NCI-H187 (cell line): Measurements from ENCODE around the gene THPO.

Experiments used
- DNase-seq, 2 experiments: peaks; one replicate each; lab custom pipeline; 2025; lab: John Stamatoyannopoulos, UW

The THPO gene

DNA sequence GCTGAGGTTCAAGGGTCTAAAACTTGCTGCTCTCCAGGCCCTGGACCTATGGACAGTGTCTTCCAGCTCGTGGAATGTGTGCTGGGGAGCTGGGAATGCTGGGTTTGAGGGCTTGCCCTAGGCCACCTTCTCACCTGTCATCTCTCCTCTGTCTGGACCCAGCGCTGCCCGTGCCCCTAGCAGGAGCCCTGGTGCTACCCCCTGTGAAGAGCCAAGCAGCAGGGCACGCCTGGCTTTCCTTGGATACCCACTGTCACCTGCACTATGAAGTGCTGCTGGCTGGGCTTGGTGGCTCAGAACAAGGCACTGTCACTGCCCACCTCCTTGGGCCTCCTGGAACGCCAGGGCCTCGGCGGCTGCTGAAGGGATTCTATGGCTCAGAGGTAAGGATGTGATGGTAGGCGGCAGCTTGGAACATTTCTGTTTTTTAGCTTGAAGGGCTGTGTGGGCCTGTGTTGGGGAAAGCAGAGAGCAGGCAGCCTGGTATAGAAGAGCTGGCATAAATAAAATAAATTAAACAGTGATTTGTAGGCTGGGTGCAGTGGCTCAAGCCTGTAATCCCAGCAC, 6.9 kb upstream of the THPO start:
- DNase-seq, result no peak

DNA sequence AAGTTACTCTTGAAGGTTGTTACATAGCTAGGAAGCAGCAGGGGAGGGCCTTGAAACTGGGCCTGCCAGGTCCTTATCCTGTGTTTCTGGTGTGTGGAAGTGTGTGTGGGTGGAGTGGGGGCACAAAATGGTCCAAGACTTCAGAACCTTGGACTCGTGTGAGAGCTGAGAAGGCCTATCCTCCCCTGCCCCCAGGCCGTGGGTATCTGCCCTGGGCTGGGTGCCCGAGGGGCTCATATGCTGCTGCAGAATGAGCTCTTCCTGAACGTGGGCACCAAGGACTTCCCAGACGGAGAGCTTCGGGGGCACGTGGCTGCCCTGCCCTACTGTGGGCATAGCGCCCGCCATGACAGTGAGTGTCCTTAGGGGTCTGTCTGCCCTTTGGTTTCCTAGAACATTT, 6.3 kb upstream of the THPO start:
- DNase-seq, result no peak

- no peak for DNase-seq
These were observed 5.2 kb upstream of the THPO start for GRCh38 chr3:184383033-184383740.

GRCh38 chr3:184382326-184383032, 4.5 kb upstream of the THPO start:
- DNase-seq, result no peak

GRCh38 chr3:184381261-184382224, 3.5 kb upstream of the THPO start:
- DNase-seq, result no peak

- no peak for DNase-seq
These were observed 2.7 kb upstream of the THPO start for GRCh38 chr3:184380627-184381260.

DNA sequence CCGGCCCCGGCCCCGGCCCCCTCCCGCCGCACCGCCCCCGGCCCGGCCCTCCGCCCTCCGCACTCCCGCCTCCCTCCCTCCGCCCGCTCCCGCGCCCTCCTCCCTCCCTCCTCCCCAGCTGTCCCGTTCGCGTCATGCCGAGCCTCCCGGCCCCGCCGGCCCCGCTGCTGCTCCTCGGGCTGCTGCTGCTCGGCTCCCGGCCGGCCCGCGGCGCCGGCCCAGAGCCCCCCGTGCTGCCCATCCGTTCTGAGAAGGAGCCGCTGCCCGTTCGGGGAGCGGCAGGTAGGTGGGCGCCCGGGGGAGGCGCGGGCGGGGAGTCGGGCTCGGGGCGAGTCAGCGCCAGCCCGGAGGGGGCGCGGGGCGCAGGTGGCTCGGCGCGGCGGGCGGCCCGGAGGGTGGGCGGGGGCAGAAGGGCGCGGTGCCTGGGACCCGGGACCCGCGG, 2.2 kb upstream of the THPO start:
- no peak for DNase-seq

- DNase-seq, result no peak
These were observed 1.6 kb upstream of the THPO start, which contains the start of gene CHRD for GRCh38 chr3:184379358-184380184. CHRD (plus strand) TSS chr3:184380054; CDS start chr3:184380319, 265 bp downstream.

DNA sequence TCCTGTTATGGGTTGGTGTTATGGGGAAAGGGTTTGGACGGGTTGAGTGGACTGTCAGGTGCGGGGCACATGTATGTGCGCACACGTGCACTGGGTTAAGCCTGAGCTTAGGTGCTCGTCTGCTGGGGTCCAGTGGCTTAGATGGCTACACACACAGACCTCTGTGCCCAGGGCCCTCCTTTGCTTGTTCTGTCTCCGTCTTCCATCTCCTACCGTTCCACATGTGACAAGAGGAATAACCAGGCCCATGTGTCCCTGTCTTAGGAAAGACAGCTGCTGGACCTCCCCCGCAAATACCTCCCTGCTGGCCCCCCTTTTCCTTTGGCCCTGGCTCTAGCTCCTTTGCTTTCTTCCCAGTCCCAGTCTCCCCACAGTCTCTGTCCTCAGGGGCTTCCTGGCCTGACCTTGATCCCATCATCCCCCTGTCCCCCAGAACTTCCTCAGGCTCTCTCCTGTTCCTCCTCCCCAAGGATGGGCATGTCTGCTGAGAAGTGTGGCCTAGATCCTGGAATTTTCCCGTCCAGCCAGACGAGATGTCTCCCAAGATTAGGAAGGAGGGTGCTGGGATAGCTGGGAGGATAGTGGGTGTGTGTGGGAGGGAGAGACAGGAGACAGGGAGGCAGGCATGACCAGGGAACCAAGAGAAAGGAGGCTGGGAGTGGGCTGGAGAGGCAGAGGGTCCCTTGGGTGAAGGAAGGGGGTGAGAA, 797 bp upstream of the THPO start:
- DNase-seq, result no peak

- DNase-seq, result no peak
These were observed 633 bp downstream of the THPO start for GRCh38 chr3:184377374-184377773.

- DNase-seq, result no peak
These were observed 2.1 kb downstream of the THPO start for GRCh38 chr3:184375747-184376461.

DNA sequence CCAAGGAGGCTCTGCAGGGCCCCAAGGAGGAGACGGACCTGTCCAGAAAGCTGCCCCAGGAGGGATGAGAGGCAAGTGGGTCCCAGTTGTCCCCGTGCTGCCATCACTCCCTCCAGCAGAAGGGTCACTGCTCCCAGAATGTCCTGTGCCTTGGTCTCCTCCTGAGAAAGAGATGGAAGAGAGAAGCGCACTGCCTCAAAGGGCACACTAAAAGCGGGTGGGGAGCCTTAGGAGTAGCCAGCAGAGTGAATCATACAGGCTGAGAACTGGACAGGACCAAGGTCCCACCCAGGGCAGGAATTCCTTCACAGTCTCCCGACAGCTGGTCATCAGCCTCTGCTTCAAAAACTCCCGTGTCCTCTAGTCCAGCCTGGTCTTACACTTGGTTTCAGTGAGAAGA, 4.6 kb downstream of the THPO start:
- no peak for DNase-seq

DNA sequence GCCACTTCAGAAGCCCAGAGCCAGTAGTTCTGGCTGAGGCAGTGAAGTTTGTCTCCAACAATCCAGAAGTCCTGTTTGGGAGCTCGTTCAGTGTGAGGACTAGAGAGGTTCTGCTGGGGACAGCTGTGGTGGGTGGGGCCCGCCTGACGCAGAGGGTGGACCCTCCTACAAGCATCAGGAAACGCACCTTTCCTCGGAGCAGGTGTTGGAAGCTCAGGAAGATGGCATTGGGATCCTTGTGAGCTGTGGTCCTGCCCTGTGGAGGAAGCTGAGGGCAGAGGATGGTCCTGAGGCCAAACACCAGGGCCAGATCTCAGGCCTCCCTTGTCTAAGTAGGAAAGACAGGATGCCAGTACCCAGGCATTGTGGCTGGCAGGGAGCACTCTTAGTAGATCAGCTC, 5.1 kb downstream of the THPO start:
- DNase-seq, result no peak

DNA sequence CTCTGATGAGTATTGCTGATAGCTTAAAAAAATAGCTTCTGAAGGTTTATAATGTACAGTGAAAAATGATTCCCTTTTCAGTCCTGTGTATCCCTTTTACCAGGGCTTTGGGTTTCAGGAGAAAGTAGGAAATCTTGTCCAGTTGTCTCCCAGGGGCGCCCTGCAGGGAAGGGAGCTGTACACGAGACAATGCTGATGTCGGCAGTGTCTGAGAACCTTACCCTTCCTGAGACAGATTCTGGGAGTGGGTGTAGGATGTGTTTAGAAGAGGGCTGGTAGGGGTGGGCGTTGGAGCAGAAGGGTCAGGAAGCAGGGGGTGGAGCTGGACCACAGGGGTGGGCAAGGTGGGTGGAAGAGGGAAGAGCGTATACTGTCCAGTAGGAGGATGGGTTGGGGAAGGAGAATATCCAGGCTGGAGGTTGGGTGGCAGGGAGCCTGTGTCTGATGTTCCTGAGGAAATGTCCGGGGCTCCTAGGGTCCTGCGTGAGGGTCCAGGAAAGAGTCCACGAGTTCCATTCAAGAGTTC, 5.6 kb downstream of the THPO start:
- no peak for DNase-seq

DNA sequence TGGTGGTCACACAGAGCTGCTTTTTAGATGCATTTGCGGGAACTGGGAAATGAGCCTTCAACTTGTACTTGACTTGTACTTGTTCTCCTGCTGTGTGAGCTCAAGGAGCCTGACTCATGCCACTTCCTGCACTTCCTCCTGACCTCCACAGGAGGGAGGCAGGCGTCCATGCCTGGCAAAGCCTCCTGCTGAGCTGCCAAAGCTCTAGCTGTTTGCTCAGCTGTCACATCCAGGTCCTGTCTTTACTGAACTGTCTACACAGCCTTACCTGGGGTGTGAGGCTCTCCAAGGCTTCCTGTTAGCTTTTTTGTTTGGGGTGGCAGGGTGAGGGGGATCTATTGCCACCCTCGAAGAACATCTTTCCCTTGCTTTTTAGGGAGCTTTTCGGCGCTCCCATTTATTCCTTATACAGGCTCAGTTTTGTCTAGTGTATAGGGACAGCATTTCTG, 6.4 kb downstream of the THPO start:
- DNase-seq, result peak; percentile 28 to 61

GRCh38 chr3:184368586-184369183, 9.3 kb downstream of the THPO start:
- no peak for DNase-seq

DNA sequence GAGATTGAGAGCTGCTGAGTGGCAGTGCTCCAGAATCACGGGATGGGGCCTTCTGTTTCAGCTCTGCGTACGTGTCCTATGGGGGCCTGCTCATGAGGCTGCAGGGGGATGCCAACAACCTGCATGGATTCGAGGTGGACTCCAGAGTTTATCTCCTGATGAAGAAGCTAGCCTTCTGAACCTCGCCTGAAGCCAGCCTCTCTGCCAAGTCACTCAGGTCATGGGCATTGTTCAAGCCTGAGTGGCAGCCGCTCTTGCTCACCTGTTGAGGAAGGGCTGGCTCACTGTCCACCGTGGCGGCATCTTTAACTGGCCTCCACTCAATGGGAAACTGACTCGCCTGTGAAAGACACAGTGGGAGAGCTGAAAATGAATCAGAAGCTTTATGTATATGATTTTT, 9.9 kb downstream of the THPO start:
- no peak for DNase-seq

DNA sequence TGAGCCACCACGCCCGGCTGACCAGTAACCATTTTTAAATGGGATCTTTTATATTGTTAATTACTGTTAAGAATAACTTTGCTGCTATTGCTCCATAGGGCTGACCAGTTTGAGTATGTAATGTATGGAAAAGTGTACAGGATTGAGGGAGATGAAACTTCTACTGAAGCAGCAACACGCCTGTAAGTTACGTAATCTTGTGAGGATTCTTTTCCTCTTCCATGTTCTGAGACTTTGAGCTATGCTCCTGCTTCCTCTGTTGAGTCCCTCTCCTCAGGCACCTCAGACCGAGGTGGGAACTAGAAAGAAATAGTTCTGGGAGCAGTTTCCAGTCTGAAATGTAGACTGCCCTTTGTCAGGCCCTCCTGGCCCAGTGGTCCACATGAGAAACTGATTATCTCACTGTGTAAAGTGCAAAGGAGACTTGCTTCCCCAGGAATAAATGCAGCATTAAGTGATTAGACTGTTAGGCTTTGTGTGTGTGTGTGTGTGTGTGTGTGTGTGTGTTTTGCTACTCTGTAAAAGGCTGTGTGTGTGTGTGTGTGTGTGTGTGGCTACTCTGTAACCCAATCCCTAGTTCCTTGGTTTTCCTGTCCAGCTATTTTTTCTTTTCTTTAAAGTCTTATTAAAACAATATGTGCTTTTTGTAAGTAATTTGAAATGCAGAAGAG, 11.3 kb downstream of the THPO start:
- no peak for DNase-seq
